ENCODE measurements around the gene ZNHIT1.

Gene ZNHIT1

DNA sequence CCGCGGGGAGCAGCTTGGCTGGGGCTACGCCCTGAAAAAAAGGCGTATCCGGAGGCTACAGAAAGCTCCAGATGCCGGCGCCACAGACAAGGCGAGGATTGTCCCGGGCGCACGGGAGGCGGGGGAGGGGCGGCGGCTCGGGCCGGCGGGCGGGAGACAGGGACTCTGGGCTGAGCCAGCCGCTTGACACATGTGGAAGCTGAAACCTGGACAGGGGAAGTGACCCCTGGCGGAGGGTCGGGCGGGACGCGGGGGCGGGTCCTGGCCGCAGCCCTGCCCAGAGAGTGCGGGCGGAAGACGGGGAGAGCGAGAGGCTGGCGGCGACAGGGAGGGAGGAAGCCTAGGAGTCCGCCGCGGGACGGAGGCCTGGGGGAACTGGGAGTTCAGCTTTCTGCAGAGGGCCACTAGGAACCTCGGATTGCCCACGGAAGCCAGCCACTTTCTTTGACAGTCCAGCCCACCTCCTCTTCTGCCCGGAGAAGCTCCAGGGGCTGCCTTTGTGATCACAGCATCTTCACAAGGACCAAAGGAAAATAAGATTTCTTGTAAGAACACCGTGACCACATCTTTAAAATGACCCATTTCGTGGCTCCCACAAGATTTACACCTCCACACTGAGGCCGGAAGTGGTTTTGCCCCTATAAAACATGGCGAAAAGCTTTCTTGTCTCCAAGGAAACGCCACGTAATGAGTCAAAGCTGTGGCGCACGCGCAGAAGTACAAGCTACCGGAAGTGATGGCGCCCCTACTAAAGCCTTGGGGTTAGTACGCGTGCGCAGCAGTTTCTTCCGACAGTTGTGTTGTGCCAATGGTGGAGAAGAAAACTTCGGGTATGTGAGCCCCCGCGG lies at the start of gene ZNHIT1, which contains the start of gene PLOD3:
TSS of gene ZNHIT1 (plus strand) at position 778 of the 848 bp plus-strand sequence. CDS start at position 809, 31 bp downstream.
TSS of gene PLOD3 (minus strand) at position 194 of the 848 bp plus-strand sequence. CDS start 307 bp downstream, outside the sequence.
- peak within 1 kb of the TSS; percentile 96 for H3K4me3 Mint-ChIP-seq
- H3K27ac Mint-ChIP-seq: peak within 1 kb of the TSS; percentile 88
- H3K27me3 Mint-ChIP-seq: no peaks in the 10 kb centered on the region
- peaks cover 45% of the 10 kb centered on the region for H3K4me1 Mint-ChIP-seq
- CTCF ChIA-PET: interaction anchor here (0.9 to 4.9 kb wide), 9 partner anchors 13 to 451 kb away, joined by 3 to 33 read pairs (median 4); partner anchors contain the start of gene FIS1
- no peaks in the 10 kb centered on the region for H3K9me3 Mint-ChIP-seq
- peak; percentile 98 for DNase-seq
- H3K36me3 Mint-ChIP-seq: peaks cover 40% of the 10 kb centered on the region

- CTCF ChIA-PET: interaction anchor here (0.9 to 1.8 kb wide), 2 partner anchors 25 to 26 kb away, joined by 3 to 14 read pairs; no protein-coding TSS in a partner anchor
- Mint-ChIP-seq H3K27ac (no peak overlapping the region), H3K4me1 (peaks cover 69% of the 10 kb centered on the region), H3K36me3 (peaks cover 5% of the 10 kb centered on the region), H3K4me3 (no peak overlapping the region), H3K27me3 (peaks cover 100% of the 10 kb centered on the region), H3K9me3 (no peaks in the 10 kb centered on the region)
- DNase-seq: no peak
Measured at GRCh38 chr7:101168412-101169049, 49.4 kb upstream of the ZNHIT1 start.

GRCh38 chr7:101169110-101169837 lies 48.7 kb upstream of the ZNHIT1 start:
- CTCF ChIA-PET: interaction anchor here (0.9 to 3.0 kb wide), 3 partner anchors 25 to 27 kb away, joined by 3 to 35 read pairs (median 14); no protein-coding TSS in a partner anchor

DNA sequence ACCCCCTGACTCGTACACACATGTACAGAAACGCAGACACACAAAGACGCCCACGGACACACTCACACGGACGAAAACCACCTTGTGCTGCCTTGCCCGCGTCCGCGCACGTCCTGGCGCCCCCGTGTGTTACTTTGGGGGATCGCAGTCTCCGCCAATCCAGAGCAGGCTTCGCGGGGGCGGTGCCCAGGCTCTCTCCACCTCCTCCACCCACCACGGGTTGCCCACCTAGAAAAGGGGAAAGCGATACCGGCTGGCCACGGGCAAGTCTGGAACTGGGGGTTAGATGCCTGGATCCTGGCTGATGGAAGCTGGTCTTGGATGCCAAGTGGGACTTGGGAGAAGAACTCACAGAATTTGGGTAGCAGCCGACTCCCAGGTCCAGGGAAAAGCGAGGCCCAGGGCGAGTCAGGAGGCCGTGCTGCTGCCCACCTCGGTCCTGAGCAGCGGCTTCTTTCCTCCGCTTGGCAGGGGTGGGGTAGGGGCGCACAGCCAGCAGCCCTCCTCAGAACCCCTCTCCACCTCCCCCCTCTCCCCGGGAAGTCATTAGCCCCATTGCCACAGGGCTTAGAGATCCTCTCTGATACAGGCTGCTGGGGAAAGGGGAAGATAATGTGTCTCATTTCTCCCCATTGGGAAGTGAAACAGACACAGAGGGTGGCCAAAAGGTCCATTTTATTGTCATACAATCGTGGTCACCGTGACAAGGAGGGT lies 48.0 kb upstream of the ZNHIT1 start:
- no peak overlapping the region for H3K4me3 Mint-ChIP-seq
- peak; percentile 87 for DNase-seq

More at GRCh38 chr7:101169110-101169837, 48.7 kb upstream of the ZNHIT1 start:
- DNase-seq: no peak
- Mint-ChIP-seq H3K27ac (no peak overlapping the region), H3K9me3 (no peaks in the 10 kb centered on the region), H3K27me3 (peaks cover 100% of the 10 kb centered on the region), H3K4me3 (no peak overlapping the region), H3K4me1 (peaks cover 74% of the 10 kb centered on the region), H3K36me3 (peaks cover 10% of the 10 kb centered on the region)

DNA sequence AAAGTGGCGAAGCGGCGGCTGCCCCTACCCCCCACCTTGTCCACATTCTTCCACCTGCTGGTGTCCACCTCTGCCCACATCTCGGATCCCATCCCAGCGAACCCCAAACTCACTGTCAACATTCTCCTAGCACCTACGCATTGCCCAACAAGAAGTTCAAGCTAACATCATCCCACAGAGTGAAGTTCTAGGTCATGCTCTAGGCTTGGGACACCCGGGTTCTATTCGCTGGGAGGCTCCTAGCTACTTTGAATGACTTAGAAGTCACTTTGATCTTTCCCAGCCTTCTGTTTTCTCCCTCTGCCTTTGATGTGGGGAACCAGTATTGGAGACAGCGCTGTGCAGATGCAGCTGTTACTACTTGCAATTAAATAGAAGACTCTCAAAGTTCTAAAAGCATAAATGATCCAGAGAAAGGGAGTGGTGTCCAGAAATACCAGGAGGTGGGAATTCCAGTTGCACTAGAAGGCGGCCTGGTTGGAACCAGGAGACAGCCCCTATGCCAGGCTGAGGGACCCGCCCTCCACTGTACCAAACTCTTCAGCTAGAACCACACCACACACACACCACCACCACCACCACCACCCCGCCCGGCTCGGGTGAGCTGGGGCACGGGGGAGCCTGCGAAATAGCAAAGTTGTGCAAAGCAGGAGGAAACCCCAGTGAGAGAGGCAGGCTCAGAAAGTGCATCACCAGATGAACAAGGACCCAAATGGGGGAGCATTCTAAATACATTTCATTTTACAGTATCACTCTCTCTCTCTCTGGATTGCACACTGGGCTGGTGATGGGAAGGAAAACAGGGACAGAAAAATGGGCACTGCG lies 47.1 kb upstream of the ZNHIT1 start:
- peak; percentile 50 for DNase-seq
- Mint-ChIP-seq H3K27me3 (peaks cover 100% of the 10 kb centered on the region), H3K27ac (no peak overlapping the region), H3K4me1 (peaks cover 64% of the 10 kb centered on the region), H3K9me3 (no peaks in the 10 kb centered on the region), H3K4me3 (peak overlapping the region; percentile 27), H3K36me3 (peaks cover 7% of the 10 kb centered on the region)
- CTCF ChIA-PET: interaction anchor here (0.6 to 3.0 kb wide), 12 partner anchors 9 to 281 kb away, joined by 3 to 35 read pairs (median 3); partner anchors contain the start of genes UFSP1 and ZNHIT1

More for the DNA sequence above, 48.0 kb upstream of the ZNHIT1 start:
- Mint-ChIP-seq H3K4me1 (peaks cover 73% of the 10 kb centered on the region), H3K9me3 (no peaks in the 10 kb centered on the region), H3K27me3 (peaks cover 100% of the 10 kb centered on the region), H3K36me3 (peaks cover 10% of the 10 kb centered on the region), H3K27ac (no peak overlapping the region)
- CTCF ChIA-PET: interaction anchor here (0.8 to 3.0 kb wide), 10 partner anchors 19 to 281 kb away, joined by 3 to 35 read pairs (median 3); partner anchors contain the start of genes UFSP1 and ZNHIT1

GRCh38 chr7:101171442-101171837 lies 46.5 kb upstream of the ZNHIT1 start:
- peaks cover 100% of the 10 kb centered on the region for H3K27me3 Mint-ChIP-seq
- peak overlapping the region; percentile 64 for H3K27ac Mint-ChIP-seq
- peak overlapping the region; percentile 27 for H3K4me3 Mint-ChIP-seq
- no peak for DNase-seq
- H3K9me3 Mint-ChIP-seq: no peaks in the 10 kb centered on the region
- H3K4me1 Mint-ChIP-seq: peaks cover 60% of the 10 kb centered on the region
- peaks cover 7% of the 10 kb centered on the region for H3K36me3 Mint-ChIP-seq
- CTCF ChIA-PET: interaction anchor here (1.1 to 3.0 kb wide), 5 partner anchors 10 to 282 kb away, joined by 3 to 35 read pairs (median 10); partner anchors contain the start of gene UFSP1

DNA sequence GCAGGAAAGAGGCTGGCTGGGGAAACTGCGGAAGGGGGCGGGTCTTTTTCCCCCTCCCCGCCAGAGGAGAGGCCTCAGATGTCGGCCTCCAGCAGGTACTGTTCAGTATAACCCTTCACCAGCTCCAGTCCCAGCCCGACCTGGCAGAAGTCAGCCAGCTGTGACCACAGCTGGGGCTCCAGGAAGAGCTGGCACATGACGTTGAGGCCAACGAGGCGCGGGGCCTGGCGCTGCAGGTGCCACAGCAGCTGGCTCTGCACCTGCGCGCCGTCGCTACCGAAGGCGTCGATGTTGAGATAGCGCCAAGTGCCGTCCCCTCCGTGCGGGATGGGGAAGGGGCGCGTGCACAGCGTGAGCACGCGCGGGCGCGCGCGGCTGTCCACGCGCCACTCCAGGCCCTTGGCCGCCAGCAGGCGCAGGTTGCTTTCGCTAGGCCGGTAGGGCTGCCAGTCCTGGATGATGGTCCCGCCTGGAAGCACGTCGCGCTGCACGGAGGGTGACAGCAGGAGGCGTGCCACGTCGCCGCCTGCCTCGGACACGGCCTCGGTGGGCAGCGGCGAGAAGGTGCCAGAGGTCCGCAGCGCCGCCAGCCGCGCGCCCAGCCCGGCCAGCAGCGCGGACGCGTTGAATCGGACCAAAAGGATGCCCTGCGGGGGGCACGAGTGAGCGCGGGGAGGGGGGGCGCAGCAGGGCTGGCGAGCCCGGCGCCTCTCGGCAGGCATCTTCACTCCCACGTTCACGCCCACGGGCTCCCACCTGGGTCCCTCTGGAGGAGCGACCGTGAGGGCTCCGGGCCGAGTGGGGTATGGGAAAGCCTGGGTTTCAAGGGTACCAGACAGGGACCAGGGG lies 45.7 kb upstream of the ZNHIT1 start:
- no peaks in the 10 kb centered on the region for H3K9me3 Mint-ChIP-seq
- peak; percentile 41 for DNase-seq
- peaks cover 55% of the 10 kb centered on the region for H3K4me1 Mint-ChIP-seq
- no peak overlapping the region for H3K27ac Mint-ChIP-seq
- peaks cover 100% of the 10 kb centered on the region for H3K27me3 Mint-ChIP-seq
- CTCF ChIA-PET: interaction anchor here (2.1 to 3.0 kb wide), 2 partner anchors 28 to 111 kb away, joined by 10 to 35 read pairs; no protein-coding TSS in a partner anchor
- H3K36me3 Mint-ChIP-seq: peaks cover 7% of the 10 kb centered on the region
- H3K4me3 Mint-ChIP-seq: no peak overlapping the region

DNA sequence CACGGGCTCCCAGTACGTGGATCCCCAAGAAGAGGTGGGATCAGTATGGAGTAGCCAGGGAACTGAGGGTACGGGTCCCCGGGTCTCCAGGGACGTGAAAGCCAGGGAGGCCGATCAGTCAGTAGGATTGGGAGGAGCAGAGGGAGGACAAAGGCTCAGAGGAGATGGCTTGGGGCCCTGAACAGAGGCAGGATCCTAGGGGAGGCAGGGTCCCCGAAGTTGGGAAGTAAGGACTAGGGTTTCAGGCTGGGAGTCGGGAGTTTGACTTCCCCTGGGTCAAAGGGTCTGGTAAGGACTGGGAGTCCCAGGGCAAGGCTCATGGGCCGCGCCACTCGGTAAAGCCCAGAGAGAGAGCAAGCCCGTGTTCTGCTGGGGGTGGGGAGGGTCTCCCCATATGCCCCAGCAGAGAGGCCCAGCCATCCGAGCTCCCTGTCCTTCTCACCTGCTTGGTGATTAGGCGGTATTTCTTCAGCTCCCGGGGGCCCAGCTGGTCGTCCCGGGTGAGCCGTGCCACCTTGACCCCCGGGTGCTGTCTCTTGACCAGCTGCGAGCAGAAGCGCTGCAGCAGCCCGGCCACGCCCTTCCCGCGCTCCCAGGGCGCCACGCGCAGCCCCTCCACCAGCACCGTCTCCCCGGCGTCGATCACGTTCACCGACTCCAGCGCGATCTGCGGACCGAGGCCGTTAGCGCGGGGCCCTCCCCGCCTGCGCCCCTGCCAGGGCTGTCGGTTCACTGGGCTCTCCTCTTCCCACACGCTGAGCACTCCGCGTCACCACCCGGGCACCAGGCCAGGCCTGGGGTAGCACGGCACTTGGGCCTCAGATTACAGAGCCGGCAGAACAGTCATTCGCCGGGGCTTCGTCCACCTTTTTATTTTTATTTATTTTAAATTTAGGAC lies 44.9 kb upstream of the ZNHIT1 start:
- peaks cover 100% of the 10 kb centered on the region for H3K27me3 Mint-ChIP-seq
- no peak overlapping the region for H3K4me3 Mint-ChIP-seq
- CTCF ChIA-PET: interaction anchor here (0.8 to 1.4 kb wide), 5 partner anchors 10 to 29 kb away, joined by 3 to 9 read pairs (median 3); no protein-coding TSS in a partner anchor
- H3K4me1 Mint-ChIP-seq: peaks cover 51% of the 10 kb centered on the region
- peaks cover 7% of the 10 kb centered on the region for H3K36me3 Mint-ChIP-seq
- no peaks in the 10 kb centered on the region for H3K9me3 Mint-ChIP-seq
- H3K27ac Mint-ChIP-seq: no peak overlapping the region
- no peak for DNase-seq

GRCh38 chr7:101173752-101174244 lies 44.2 kb upstream of the ZNHIT1 start:
- peak overlapping the region; percentile 50 for H3K4me3 Mint-ChIP-seq
- peak; percentile 79 for DNase-seq
- peaks cover 7% of the 10 kb centered on the region for H3K36me3 Mint-ChIP-seq
- CTCF ChIA-PET: interaction anchor here (0.8 to 1.4 kb wide), 6 partner anchors 10 to 142 kb away, joined by 3 to 9 read pairs (median 3); no protein-coding TSS in a partner anchor
- peak overlapping the region; percentile 75 for H3K27ac Mint-ChIP-seq
- H3K4me1 Mint-ChIP-seq: peaks cover 47% of the 10 kb centered on the region
- no peaks in the 10 kb centered on the region for H3K9me3 Mint-ChIP-seq
- peaks cover 100% of the 10 kb centered on the region for H3K27me3 Mint-ChIP-seq

- Mint-ChIP-seq H3K27me3 (peaks cover 100% of the 10 kb centered on the region), H3K9me3 (no peaks in the 10 kb centered on the region)
Measured at GRCh38 chr7:101174322-101174854, 43.6 kb upstream of the ZNHIT1 start.

More at GRCh38 chr7:101174322-101174854, 43.6 kb upstream of the ZNHIT1 start:
- H3K4me3 Mint-ChIP-seq: peak overlapping the region; percentile 50
- CTCF ChIA-PET: interaction anchor here (0.8 to 1.4 kb wide), 7 partner anchors 9 to 141 kb away, joined by 3 to 9 read pairs (median 3); no protein-coding TSS in a partner anchor
- no peak overlapping the region for H3K27ac Mint-ChIP-seq
- DNase-seq: no peak
- H3K4me1 Mint-ChIP-seq: peaks cover 47% of the 10 kb centered on the region
- peaks cover 7% of the 10 kb centered on the region for H3K36me3 Mint-ChIP-seq
